Esophagus muscularis mucosa (tissue), 4 donors: Measurements from ENCODE around the gene IGDCC3.

Source experiments
- CTCF ChIP-seq, 3 experiments: fragments of 200-600 bp in 2 of 3; fragments of 450-650 bp in 1 of 3; sonication (generic) in 2 of 3; IDR thresholded peaks; one replicate each; pipeline ENCODE4 v1.5.1; 2017 to 2019; ENCODE audit warnings: antibody characterized with exemption in 3 of 3, mild to moderate bottlenecking in 2 of 3, moderate library complexity in 1 of 3
- EP300 ChIP-seq: sonication (generic); formaldehyde crosslinking; IDR thresholded peaks from one replicate; pipeline ENCODE4 v1.6.1; 2017; ENCODE audit warnings: antibody characterized with exemption
- POLR2A ChIP-seq: fragments of 450-650 bp; IDR thresholded peaks from one replicate; pipeline ENCODE4 v1.6.1; 2017; ENCODE audit warnings: antibody characterized with exemption, moderate library complexity, mild to moderate bottlenecking, low read depth
- POLR2AphosphoS5 ChIP-seq, 2 donors: sonication (generic); formaldehyde crosslinking; IDR thresholded peaks; one replicate each; pipeline ENCODE4 v1.6.1; 2017; ENCODE audit warnings: antibody characterized with exemption in 2 of 2

GRCh38 chr15:65420975-65421359 lies 43.2 kb upstream of the IGDCC3 start:
- TF ChIP-seq POLR2A (no peak), CTCF (IDR thresholded peaks at IDR 0.05) (no peak), POLR2AphosphoS5 (IDR thresholded peaks at IDR 0.05) (no peak), EP300 (no peak)
